GM18508 (cell line): Measurements from ENCODE around the gene NKX1-1.
"Not testable (repeated sequence)": the region's sequence is repeated elsewhere in the genome, so short reads cannot be mapped to it uniquely, and the experiment has no call there.

Experiments used
- ATAC-seq: cut with Tn5 transposase; IDR thresholded peaks from one replicate; pipeline ENCODE4 v1.9.1; 2021; ENCODE audit warnings: moderate number of reproducible peaks; ENCODE audit not compliant: insufficient read depth, unreplicated experiment

The NKX1-1 gene

DNA sequence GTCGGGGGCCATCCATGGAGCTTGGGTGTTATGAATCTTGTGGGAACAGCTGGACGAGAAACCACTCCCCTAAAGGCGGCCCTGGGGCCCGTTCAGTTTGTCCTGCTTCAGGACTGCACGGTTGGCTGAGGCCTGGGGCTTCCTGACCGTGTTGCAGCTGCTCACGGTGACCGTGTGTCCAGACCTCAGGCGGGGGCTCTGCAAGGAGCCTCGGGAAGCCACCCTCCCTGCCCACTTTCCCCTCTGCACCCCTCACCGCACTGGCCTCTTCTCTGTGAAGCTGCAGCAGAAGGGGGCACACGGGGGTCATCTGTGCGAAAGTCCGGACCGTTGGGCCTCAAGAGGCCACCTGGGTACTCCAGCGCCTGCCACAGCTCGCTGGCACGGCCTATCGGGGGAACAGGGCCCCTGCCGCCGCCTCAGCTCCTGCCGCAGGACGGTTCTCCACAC lies 29.8 kb downstream of the NKX1-1 start:
- ATAC-seq = no peak

- ATAC-seq = no peak
These were observed 30.4 kb downstream of the NKX1-1 start for GRCh38 chr4:1375761-1376322.

DNA sequence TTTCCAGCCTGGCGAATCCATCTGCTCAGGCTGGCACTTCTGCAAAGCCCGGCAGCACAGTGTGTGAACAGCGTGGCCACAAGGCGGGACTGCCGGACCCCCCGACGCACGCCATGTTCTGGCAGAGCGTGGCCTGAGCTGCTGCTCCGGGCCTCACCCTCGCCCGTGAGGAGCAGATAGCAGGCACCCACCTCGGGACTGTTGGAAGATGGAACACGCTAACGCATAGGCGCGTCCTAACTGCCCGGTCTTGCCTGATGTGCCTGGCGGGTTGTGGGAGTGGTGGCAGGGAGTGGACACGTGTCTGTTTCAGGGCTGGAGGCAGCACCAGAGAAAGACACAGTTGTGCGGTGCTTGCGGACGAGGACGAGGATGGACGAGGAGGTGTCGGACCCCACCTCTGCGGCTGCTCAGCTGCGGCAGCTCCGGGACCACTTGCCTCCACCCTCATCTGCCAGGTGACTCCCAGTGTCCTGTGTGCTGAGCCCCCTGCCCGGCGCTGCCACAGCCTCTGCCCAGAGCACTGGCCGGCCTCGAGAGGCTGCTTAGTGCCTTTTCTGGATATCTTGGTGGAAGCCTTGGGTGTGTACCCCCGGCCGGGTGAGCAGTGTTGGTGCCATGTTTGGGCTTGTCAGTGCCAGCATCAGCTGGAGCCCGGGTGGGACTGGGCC lies 31.1 kb downstream of the NKX1-1 start:
- ATAC-seq = no peak

DNA sequence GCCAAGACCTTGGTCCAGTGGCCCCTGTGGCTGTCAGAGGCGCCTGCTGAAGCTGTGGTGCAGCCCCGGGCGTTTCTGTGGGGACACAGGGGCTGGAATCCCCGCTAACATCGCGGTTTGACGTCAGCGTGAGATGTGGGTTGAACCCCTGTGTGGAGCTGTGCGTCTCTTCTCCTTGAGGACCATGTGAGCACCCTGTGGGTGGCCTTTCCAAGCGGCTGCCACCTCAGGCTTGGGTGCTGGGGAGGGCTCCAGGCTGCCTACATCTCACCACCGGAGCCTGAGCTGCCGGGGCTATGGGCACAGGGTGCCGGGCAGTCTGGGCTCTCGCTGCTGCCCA lies 31.6 kb downstream of the NKX1-1 start:
- ATAC-seq = no peak

DNA sequence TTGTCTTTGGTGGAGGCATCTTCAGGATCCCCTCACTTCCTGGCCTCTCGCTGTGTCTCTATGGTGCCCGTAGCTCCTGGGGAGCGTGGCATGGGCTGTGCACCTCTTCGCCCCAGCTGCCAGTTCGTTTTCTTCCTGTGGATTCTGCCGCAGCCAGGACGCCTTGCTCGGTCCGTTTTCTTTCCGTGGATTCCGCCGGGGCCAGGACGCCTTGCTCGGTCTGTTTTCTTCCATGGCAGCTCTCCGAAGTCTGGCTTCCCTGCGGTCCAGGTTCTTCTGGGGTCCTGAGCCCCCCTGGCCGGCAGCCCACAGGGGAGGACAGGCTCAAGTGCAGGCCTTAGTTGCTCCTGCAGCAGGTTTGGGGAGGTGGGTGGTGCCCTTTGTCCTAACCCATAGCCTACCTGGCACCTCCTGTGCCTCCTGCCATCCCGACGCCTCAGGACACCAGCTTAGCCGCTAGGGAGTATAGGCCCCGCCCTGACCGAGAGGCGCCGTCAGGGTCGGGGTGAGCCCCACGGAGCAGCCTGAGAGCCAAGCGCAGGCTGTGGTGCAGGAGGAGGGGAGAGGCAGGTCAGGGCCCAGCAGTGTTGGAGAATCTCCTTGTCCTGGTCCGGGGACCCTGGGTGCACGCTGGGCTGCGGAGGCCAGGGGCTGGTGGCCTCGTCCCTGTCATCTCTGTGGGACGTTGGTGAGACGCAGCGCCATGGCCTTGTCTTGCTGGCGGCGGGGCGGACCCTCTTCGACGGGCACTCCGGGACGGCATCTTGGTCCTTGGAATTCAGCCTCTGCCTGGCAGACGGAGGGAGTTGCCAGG lies 32.1 kb downstream of the NKX1-1 start:
- ATAC-seq = no peak

DNA sequence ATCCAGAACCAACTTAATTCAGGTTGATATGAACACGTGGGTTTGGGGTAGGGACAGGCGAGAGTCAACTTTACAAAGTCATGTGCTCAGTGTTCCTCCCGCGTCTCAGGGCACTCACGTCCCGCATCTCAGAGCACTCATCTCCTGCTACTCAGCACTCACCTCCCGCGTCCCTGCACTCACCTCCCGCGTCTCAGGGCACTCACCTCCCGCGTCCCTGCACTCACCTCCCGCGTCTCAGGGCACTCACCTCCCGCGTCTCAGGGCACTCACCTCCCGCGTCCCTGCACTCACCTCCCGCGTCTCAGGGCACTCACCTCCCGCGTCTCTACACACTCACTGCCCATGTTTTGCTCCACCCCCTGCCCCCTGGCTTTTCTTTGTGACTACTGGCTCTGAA lies 33.7 kb downstream of the NKX1-1 start:
- not testable (repeated sequence) for ATAC-seq

- no peak for ATAC-seq
These were observed 34.8 kb downstream of the NKX1-1 start for GRCh38 chr4:1371176-1372165.

DNA sequence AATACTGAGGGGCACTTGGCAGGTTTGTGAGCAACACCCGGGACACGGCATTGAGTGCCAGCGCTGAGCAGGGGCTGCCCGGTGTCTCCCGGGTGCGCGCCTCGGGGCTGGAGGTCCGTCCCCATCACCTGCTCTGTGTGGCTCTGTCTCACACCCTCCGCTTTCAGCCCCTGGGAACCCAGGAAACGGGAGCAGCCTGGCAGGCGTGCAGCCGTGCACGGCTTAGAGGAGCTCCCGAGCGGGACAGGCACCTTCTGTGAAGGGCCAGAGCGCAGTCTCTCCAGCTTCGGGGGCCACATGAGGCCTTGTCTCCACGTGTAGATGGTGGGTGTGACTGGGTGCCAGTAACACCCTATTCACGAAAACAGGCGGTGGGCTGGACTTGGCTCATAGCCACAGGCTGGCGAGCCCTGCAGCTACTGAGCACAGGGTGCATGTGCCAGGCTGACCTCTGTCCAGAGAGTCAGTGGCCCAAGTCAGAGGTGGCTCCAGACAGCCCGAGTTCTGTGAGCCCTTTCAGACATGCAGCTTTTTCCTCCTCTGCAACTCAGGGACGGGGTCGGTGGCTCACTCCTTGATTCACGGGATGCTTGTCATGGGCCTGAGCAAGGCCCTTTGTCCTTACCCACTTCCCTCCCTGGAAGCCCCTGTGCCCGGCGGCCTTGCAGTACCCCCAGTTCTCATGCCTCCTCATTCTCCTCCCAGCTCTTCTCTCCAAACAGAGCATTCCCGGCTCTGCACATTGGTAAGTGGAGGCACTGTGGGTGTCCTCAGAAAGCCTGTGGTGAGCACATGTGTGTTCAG lies 35.7 kb downstream of the NKX1-1 start:
- no peak for ATAC-seq

DNA sequence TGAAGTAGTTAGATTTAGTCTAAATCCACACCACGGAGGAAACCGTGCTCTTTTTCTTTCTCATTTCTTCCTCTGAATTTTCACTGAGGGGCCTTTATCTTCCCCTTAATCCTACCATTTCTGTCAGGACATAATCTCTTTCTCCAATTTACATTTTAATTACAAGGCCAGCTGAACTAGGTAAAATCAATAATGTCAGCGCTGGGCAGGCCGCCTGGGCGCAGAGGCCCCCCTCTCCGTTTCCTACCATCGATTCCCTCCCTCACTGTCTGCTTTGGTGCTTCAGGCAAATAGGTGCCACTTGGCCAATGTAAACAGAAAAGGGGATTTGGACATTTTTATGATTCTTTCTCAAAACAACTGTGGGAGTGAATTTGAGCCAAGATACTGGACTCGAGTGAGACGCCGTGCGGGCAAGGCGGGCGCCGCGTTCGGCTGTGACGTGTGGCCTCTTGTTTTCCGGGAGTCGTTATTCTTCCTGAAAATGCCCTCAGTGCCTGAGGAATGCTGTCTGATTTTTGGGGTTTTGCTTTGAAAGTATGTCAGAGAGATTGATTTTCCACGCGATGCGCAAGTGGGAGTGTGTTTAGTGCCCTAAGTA lies 36.7 kb downstream of the NKX1-1 start:
- no peak for ATAC-seq

GRCh38 chr4:1369091-1369450 lies 37.2 kb downstream of the NKX1-1 start:
- no peak for ATAC-seq

DNA sequence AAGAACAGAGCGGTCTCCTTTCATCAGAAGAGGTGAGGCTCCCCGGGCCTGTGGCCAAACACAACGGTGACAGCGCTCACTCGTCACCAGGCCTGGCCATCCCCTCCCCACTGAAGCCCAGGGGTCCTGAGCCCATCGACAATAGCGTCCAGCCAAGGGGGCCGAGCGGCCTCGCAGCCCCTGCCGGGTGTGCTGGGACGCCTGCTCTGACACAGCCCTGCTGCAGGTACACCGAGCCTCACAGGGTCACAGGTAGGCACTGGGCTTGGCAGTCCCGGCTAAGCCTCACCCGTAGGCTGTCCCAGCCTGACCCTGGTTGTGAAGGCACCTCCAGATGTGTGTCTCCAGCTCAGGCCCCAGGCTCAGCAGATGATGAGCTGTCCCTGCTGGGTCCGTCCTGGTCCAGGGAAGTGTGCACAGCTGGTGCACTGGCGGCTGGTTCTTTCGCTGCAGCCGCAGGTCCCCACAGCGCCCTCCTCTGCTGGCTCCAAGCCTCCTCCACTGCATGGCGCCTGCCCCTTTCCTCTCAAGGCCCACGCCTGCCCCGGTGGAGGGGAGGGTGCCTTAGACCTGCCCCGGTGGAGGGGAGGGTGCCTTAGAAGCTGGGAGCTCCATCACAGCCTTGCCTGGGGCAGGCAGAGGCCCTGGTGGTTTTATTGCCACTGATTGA lies 37.7 kb downstream of the NKX1-1 start:
- ATAC-seq = no peak

DNA sequence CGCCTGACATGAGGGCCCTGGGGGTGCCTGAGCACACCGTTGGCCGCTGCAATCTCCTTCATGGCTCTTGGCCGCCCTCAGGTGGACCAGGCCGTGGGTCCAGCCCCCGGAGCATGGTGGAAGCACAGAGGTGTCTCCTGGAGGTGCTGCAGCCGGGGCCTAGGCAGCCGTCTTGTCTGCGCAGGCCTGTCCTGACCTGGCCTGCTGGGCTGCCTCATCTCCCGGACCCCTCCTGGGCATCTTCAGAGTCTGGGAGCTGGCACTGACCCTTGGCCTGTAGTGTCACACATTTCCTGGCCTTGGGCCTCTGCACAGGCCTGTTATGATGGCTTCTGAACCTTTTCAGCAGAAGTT lies 38.3 kb downstream of the NKX1-1 start:
- ATAC-seq = no peak

DNA sequence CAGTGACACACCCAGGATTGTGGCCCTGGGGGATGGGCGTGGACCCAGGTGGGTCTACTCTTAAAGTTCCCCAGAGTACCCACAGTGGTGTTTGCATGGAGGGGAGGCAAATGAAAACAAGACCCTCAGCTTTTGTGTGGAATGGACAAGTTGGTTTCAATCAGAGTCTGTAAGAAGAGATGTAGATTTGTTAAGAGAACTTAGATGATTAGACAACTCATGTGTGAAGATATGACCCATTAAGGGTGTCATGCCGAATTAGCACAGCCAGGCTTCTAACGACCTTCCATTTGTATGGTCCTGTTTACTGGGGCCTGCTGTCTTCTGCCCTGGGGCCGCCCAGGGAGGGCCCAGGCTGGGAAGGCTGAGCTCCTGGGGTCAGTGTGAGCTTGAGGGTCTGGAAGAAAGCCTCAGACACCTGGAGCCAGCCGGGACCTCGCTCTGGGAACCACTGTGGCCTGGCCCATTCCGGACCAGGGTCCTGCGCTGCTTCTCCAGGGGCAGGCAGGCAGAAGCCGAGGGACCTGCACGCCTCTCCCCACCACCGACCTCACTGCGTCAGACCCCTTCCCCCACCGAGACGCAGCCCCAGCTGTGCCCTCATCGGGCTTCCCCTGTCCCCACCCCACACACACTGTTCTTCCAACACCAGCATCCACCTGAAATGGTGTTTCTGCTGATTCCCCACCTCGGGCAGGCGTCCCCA lies 38.9 kb downstream of the NKX1-1 start:
- no peak for ATAC-seq

- ATAC-seq = no peak
These were observed 39.6 kb downstream of the NKX1-1 start for GRCh38 chr4:1366371-1367229.

GRCh38 chr4:1365271-1366178 lies 40.7 kb downstream of the NKX1-1 start:
- no peak for ATAC-seq

DNA sequence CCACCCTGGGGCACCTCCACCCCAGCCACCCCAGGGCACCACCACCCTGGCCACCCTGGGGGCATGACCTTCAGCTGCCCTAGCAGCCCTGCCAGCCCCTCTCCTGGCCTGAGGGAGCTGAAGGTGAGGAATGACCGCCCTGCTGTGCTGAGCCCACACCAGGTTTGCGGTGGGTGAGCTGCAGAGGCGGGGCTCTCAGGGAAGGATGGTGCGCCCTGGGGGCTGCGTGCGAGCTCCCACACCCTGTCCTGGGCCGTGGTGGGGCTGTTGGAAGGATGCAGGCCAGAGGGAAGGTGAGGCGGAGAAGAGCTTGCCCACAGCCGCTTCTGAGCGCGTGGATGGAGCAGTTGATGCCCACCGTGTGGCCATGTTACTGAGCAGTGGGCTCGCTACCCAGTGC lies 41.5 kb downstream of the NKX1-1 start:
- ATAC-seq = no peak
